NCI-H2107 treated with DMSO at 0.1 percent for 48 hours (cell line): ENCODE results near the gene MID1IP1.

ENCODE experiments used
- DNase-seq: peaks from one replicate; lab custom pipeline; 2025; ENCODE audit not compliant: unreplicated experiment; lab: John Stamatoyannopoulos, UW

MID1IP1 gene

GRCh38 chrX:38800981-38801845, at the start of gene MID1IP1:
MID1IP1 (plus strand) TSS chrX:38801459; CDS start chrX:38804947, 3,488 bp downstream.
- peak; percentile 92 for DNase-seq

GRCh38 chrX:38754102-38754790, 47.0 kb upstream of the MID1IP1 start:
- DNase-seq: peak; percentile 46

GRCh38 chrX:38754818-38755718, 46.2 kb upstream of the MID1IP1 start:
- no peak for DNase-seq

- no peak for DNase-seq
Observed at GRCh38 chrX:38760883-38761282, 40.4 kb upstream of the MID1IP1 start.

- peak; percentile 47 for DNase-seq
Observed at GRCh38 chrX:38768079-38768478, 33.2 kb upstream of the MID1IP1 start.

- DNase-seq: no peak
Observed at GRCh38 chrX:38770152-38770551, 31.1 kb upstream of the MID1IP1 start.

GRCh38 chrX:38774249-38774648, 27.0 kb upstream of the MID1IP1 start:
- DNase-seq: no peak

- no peak for DNase-seq
Observed at GRCh38 chrX:38796946-38797345, 4.3 kb upstream of the MID1IP1 start.

GRCh38 chrX:38798956-38799355, 2.3 kb upstream of the MID1IP1 start:
- DNase-seq: no peak

- DNase-seq: peak; percentile 47
Observed at GRCh38 chrX:38799995-38800580, 1.2 kb upstream of the MID1IP1 start.

GRCh38 chrX:38803243-38803587, 2.0 kb downstream of the MID1IP1 start:
- peak; percentile 88 for DNase-seq

GRCh38 chrX:38803588-38804431, 2.6 kb downstream of the MID1IP1 start:
- DNase-seq: peak; percentile 65

- no peak for DNase-seq
Observed at GRCh38 chrX:38804432-38804681, 3.1 kb downstream of the MID1IP1 start.

- no peak for DNase-seq
Observed at GRCh38 chrX:38804682-38805431, 3.6 kb downstream of the MID1IP1 start.

- peak; percentile 69 for DNase-seq
Observed at GRCh38 chrX:38805432-38806389, 4.5 kb downstream of the MID1IP1 start.

GRCh38 chrX:38806875-38807621, 5.8 kb downstream of the MID1IP1 start:
- DNase-seq: no peak

GRCh38 chrX:38807873-38808272, 6.6 kb downstream of the MID1IP1 start:
- DNase-seq: no peak
